Uterus (tissue), 2 donors: ENCODE measurements around the gene KMT2E.

Experiments used
- CTCF ChIP-seq, 4 experiments: fragments of 200-600 bp in 2 of 4; fragments of 450-650 bp in 2 of 4; sonication (generic) in 2 of 4; IDR thresholded peaks; one replicate each; pipeline ENCODE4 v1.5.1; 2016 to 2019; ENCODE audit warnings: antibody characterized with exemption in 4 of 4, mild to moderate bottlenecking in 2 of 4, moderate library complexity in 1 of 4
- POLR2A ChIP-seq, 2 donors: fragments of 450-650 bp; IDR thresholded peaks; one replicate each; pipeline ENCODE4 v1.6.1; 2016; ENCODE audit warnings: antibody characterized with exemption in 2 of 2, mild to moderate bottlenecking in 1 of 2, moderate library complexity in 1 of 2

- TF ChIP-seq CTCF (IDR thresholded peaks at IDR 0.05) (peak in 1 of 4 experiments; percentile 43), POLR2A (IDR thresholded peaks at IDR 0.05) (peak; percentile 73 to 82)
Measured at GRCh38 chr7:105013816-105014692, at the start of gene KMT2E.
